K562 (cell line): ENCODE measurements around the gene ACOX1.

Source experiments
- BRD9 ChIP-seq: fragments of 450-650 bp; IDR thresholded peaks from 2 replicates; pipeline ENCODE4 v1.6.1; 2018; ENCODE audit warnings: low read depth; ENCODE audit not compliant: partially characterized antibody
- CREB5 ChIP-seq: fragments of 250-450 bp; sonication (Bioruptor Pico); IDR thresholded peaks from 2 replicates; pipeline ENCODE4 v1.5.0; 2020; ENCODE audit warnings: mild to moderate bottlenecking
- CTCF ChIP-seq, 3 experiments: IDR thresholded peaks in 2 of 3; conservative IDR thresholded peaks in 1 of 3; 2 replicates each; pipeline ENCODE4 v1.5.1; 2011 to 2012; ENCODE audit warnings: low read length in 3 of 3, mild to moderate bottlenecking in 3 of 3, control low read depth in 2 of 3, improper control_type of control experiment in 1 of 3, inconsistent platforms in 1 of 3, low read depth in 1 of 3, mixed read lengths in 1 of 3, moderate library complexity in 1 of 3; ENCODE audit not compliant: insufficient read depth in 2 of 3
- EGR1 ChIP-seq: fragments of 450-650 bp; conservative IDR thresholded peaks from 2 replicates; pipeline ENCODE4 v1.6.1; 2017; ENCODE audit warnings: mild to moderate bottlenecking
- FOSL1 ChIP-seq: fragments of 200-800 bp; sonication (Bioruptor generic); conservative IDR thresholded peaks from 2 replicates; pipeline ENCODE4 v1.6.1; 2016; ENCODE audit warnings: missing genetic modification characterization, missing compliant biosample characterization
- PPARD ChIP-seq: fragments of 250-450 bp; sonication (Bioruptor Pico); IDR thresholded peaks from 2 replicates; pipeline ENCODE4 v1.8.0; 2022; ENCODE audit warnings: inconsistent platforms, mild to moderate bottlenecking, moderate library complexity
- XRCC3 ChIP-seq: fragments of 450-650 bp; IDR thresholded peaks from 2 replicates; pipeline ENCODE4 v1.6.1; 2017; ENCODE audit warnings: mild to moderate bottlenecking, moderate library complexity
- ZNF347 ChIP-seq: fragments of 450-650 bp; formaldehyde crosslinking; IDR thresholded peaks from 2 replicates; pipeline ENCODE4 v1.4.0; 2020; ENCODE audit warnings: low read depth, mild to moderate bottlenecking, moderate library complexity
- TF ChIP-seq, protein P1 (sequence below), 2 experiments: IDR thresholded peaks in 1 of 2; conservative IDR thresholded peaks in 1 of 2; 2 replicates each; pipeline ENCODE4 v1.6.1; 2016; ENCODE audit warnings: low read depth in 2 of 2, mild to moderate bottlenecking in 1 of 2, missing compliant biosample characterization in 1 of 2, missing genetic modification characterization in 1 of 2, moderate library complexity in 1 of 2

DNA sequence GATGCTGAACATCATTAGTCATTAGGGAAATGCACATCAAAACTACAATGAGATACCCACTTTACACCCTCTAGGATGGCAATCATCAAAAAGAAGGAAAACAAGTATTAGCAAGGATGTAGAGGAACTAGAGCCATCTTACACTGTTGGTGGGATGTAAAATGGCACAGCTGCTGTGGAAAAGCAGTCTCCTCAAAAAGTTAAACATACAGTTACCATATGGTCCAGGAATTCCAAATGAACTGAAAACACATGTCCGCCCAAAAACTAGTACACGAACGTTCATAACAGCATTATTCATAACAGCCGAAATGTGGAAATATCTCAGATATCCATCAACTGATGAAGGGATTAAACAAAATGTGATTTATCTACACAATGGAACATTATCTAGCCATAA, 45.2 kb downstream of the ACOX1 start:
- TF ChIP-seq ZNF347 (CRISPR knock-in tag) (no peak), EGR1 (no peak), BRD9 (no peak), PPARD (CRISPR knock-in tag) (no peak), CREB5 (CRISPR knock-in tag) (no peak), CTCF (IDR thresholded peaks at IDR 0.05 in 2 of 3, conservative IDR thresholded peaks at IDR 0.05 in 1 of 3; ENCODE audit: insufficient read depth in 2 of 3, low read depth in 1 of 3, low read length in 3 of 3) (no peak), FOSL1 (tag) (no peak), XRCC3 (no peak)
- TF ChIP-seq, protein P1, sequence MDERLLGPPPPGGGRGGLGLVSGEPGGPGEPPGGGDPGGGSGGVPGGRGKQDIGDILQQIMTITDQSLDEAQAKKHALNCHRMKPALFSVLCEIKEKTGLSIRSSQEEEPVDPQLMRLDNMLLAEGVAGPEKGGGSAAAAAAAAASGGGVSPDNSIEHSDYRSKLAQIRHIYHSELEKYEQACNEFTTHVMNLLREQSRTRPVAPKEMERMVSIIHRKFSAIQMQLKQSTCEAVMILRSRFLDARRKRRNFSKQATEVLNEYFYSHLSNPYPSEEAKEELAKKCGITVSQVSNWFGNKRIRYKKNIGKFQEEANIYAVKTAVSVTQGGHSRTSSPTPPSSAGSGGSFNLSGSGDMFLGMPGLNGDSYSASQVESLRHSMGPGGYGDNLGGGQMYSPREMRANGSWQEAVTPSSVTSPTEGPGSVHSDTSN (CRISPR knock-in tag; IDR thresholded peaks at IDR 0.05; ENCODE audit: low read depth) = no peak
- TF ChIP-seq, protein P1 (tag; conservative IDR thresholded peaks at IDR 0.05; ENCODE audit: low read depth) = no peak
